HG02571 (cell line): ENCODE data around the gene UNC13A.

Experiments used
- ATAC-seq: cut with Tn5 transposase; IDR thresholded peaks from one replicate; pipeline ENCODE4 v1.9.1; 2021; ENCODE audit warnings: mild to moderate bottlenecking, moderate library complexity; ENCODE audit not compliant: unreplicated experiment

Gene UNC13A

GRCh38 chr19:17632577-17632976 lies 55.6 kb downstream of the UNC13A start:
- ATAC-seq = no peak

GRCh38 chr19:17629760-17630159 lies 58.4 kb downstream of the UNC13A start:
- no peak for ATAC-seq

GRCh38 chr19:17627921-17628320 lies 60.2 kb downstream of the UNC13A start:
- no peak for ATAC-seq

- no peak for ATAC-seq
Observed at GRCh38 chr19:17627161-17627560, 61.0 kb downstream of the UNC13A start.

GRCh38 chr19:17626456-17627015 lies 61.6 kb downstream of the UNC13A start:
- no peak for ATAC-seq

GRCh38 chr19:17625980-17626379 lies 62.2 kb downstream of the UNC13A start:
- ATAC-seq = no peak

- ATAC-seq = no peak
Observed at GRCh38 chr19:17625043-17625442, 63.1 kb downstream of the UNC13A start.

- no peak for ATAC-seq
Observed at GRCh38 chr19:17624314-17624991, 63.7 kb downstream of the UNC13A start.

GRCh38 chr19:17623224-17623935 lies 64.8 kb downstream of the UNC13A start:
- no peak for ATAC-seq

GRCh38 chr19:17620696-17621095 lies 67.5 kb downstream of the UNC13A start:
- ATAC-seq = no peak

GRCh38 chr19:17618936-17619335 lies 69.2 kb downstream of the UNC13A start:
- ATAC-seq = no peak

GRCh38 chr19:17618281-17618903 lies 69.8 kb downstream of the UNC13A start:
- ATAC-seq = no peak

- ATAC-seq = no peak
Observed at GRCh38 chr19:17617807-17618192, 70.4 kb downstream of the UNC13A start.

- no peak for ATAC-seq
Observed at GRCh38 chr19:17616961-17617806, 71.0 kb downstream of the UNC13A start.

GRCh38 chr19:17616686-17616960 lies 71.5 kb downstream of the UNC13A start:
- ATAC-seq = no peak

GRCh38 chr19:17615889-17616685 lies 72.1 kb downstream of the UNC13A start:
- ATAC-seq = no peak

GRCh38 chr19:17614476-17614875 lies 73.7 kb downstream of the UNC13A start:
- ATAC-seq = no peak

- ATAC-seq = no peak
Observed at GRCh38 chr19:17611462-17612244, 76.5 kb downstream of the UNC13A start.

- ATAC-seq = no peak
Observed at GRCh38 chr19:17610384-17610783, 77.8 kb downstream of the UNC13A start.

- no peak for ATAC-seq
Observed at GRCh38 chr19:17607936-17608335, 80.2 kb downstream of the UNC13A start.
